GM19328 (cell line): ENCODE data around the gene PCNX1.
"Not testable (repeated sequence)": the region's sequence is repeated elsewhere in the genome, so short reads cannot be mapped to it uniquely, and the experiment has no call there.

Source experiments
- ATAC-seq: cut with Tn5 transposase; IDR thresholded peaks from one replicate; pipeline ENCODE4 v1.9.1; 2021; ENCODE audit warnings: mild to moderate bottlenecking, moderate library complexity; ENCODE audit not compliant: unreplicated experiment

Gene PCNX1

GRCh38 chr14:70907176-70907995 lies at the start of gene PCNX1:
Gene PCNX1 (plus strand): TSS chr14:70907459. CDS start chr14:70907851, 392 bp downstream.
- ATAC-seq, result peak; percentile 59

- no peak for ATAC-seq
Measured at GRCh38 chr14:70857496-70857890, 49.8 kb upstream of the PCNX1 start.

- no peak for ATAC-seq
Measured at GRCh38 chr14:70858641-70859040, 48.6 kb upstream of the PCNX1 start.

GRCh38 chr14:70866992-70867391 lies 40.3 kb upstream of the PCNX1 start:
- not testable (repeated sequence) for ATAC-seq

- ATAC-seq, result no peak
Measured at GRCh38 chr14:70871001-70871400, 36.3 kb upstream of the PCNX1 start.

GRCh38 chr14:70871863-70872677 lies 35.2 kb upstream of the PCNX1 start:
- ATAC-seq, result no peak

- ATAC-seq, result no peak
Measured at GRCh38 chr14:70872678-70873020, 34.6 kb upstream of the PCNX1 start.

- no peak for ATAC-seq
Measured at GRCh38 chr14:70873627-70874026, 33.6 kb upstream of the PCNX1 start.

GRCh38 chr14:70875811-70876460 lies 31.3 kb upstream of the PCNX1 start:
- not testable (repeated sequence) for ATAC-seq

GRCh38 chr14:70879448-70879847 lies 27.8 kb upstream of the PCNX1 start:
- ATAC-seq, result no peak

GRCh38 chr14:70880888-70881287 lies 26.4 kb upstream of the PCNX1 start:
- ATAC-seq, result not testable (repeated sequence)

GRCh38 chr14:70881549-70882177 lies 25.6 kb upstream of the PCNX1 start:
- peak; percentile 40 for ATAC-seq

GRCh38 chr14:70882776-70883492 lies 24.3 kb upstream of the PCNX1 start:
- no peak for ATAC-seq

GRCh38 chr14:70884595-70885342 lies 22.5 kb upstream of the PCNX1 start:
- ATAC-seq, result no peak

- no peak for ATAC-seq
Measured at GRCh38 chr14:70885343-70886022, 21.8 kb upstream of the PCNX1 start.

GRCh38 chr14:70886421-70887206 lies 20.6 kb upstream of the PCNX1 start:
- no peak for ATAC-seq

GRCh38 chr14:70887207-70887681 lies 20.0 kb upstream of the PCNX1 start:
- no peak for ATAC-seq
